Measurements from ENCODE around the gene SCAMP2.

SCAMP2 gene

DNA sequence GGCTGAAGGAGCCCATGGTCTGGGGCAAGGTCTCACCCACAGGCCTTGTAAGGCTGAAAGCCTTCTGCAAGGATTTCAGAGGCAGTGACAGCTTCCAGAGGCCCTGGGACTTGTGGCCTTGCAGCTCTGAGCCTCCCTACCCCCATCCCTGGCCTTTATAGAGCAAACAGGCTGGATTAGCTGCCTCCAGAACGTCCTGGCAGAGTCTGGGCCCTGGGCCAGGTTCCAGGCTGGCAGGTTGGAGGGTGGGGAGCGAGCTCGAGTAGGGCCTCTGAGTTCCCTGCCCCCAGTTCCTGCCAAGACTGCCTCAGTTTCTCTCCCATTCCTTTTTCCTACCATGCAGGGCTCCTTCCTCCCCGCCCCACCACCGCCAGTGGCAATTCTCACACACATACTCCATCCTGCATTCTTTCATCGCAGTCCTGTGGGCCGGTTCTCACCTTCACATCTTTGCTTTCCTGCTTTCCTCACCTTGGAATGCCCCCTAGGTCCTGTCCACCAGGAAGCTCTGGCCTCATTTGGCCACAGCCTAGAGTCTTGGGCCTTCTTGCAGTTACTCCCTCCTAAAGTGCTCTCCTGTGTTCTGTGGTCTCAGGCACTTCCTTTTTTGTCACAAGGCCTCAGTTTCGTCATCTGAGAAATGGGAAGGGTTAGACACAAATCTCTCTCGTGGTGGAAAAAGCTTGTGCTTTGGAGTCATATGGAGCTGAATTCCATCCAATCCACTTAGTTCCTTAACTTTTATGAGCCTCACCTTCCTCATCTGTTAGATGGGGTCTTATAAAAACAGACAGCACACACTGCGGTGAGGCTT is 57.8 kb downstream of the SCAMP2 start:
- TF ChIP-seq MYC (IDR thresholded peaks at IDR 0.05; ENCODE audit: low read depth, low read length) (no peak), POLR2A (IDR thresholded peaks at IDR 0.05; ENCODE audit: extremely low read depth, insufficient read length) (no peak)
- TF ChIP-seq, protein P1, sequence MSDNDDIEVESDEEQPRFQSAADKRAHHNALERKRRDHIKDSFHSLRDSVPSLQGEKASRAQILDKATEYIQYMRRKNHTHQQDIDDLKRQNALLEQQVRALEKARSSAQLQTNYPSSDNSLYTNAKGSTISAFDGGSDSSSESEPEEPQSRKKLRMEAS (IDR thresholded peaks at IDR 0.05; ENCODE audit: low read depth, low read length), result no peak
- TF ChIP-seq, protein P2, sequence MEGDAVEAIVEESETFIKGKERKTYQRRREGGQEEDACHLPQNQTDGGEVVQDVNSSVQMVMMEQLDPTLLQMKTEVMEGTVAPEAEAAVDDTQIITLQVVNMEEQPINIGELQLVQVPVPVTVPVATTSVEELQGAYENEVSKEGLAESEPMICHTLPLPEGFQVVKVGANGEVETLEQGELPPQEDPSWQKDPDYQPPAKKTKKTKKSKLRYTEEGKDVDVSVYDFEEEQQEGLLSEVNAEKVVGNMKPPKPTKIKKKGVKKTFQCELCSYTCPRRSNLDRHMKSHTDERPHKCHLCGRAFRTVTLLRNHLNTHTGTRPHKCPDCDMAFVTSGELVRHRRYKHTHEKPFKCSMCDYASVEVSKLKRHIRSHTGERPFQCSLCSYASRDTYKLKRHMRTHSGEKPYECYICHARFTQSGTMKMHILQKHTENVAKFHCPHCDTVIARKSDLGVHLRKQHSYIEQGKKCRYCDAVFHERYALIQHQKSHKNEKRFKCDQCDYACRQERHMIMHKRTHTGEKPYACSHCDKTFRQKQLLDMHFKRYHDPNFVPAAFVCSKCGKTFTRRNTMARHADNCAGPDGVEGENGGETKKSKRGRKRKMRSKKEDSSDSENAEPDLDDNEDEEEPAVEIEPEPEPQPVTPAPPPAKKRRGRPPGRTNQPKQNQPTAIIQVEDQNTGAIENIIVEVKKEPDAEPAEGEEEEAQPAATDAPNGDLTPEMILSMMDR (IDR thresholded peaks at IDR 0.05; ENCODE audit: low read depth, low read length), result no peak
- DNase-seq (ENCODE audit: low read depth), result peak; percentile 47

DNA sequence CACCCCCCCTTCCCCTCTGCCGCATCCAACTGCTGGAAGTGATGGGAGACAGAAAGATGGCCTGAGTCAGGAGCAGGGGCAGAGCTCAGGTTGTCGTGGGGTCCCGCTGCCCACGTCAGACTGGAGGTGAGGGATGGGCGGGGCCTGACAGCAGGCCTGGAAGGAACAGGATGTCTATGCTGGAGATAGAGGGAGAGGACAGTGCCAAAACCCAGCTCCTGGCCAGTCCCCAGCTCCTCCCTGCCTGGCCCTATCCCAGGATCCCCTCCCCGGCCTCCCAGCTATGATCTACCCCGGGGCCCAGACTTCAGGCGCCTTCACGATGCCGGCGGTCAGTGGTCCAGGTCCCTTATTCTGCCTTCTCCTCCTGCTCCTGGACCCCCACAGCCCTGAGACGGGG is 60.6 kb downstream of the SCAMP2 start, which contains the start of gene LMAN1L:
TSS of gene LMAN1L (plus strand) at position 303 of the 400 bp plus-strand sequence. CDS start at position 323, 20 bp downstream.
- TF ChIP-seq, protein P2 (IDR thresholded peaks at IDR 0.05; ENCODE audit: low read depth, low read length), result no peak
- no peak for TF ChIP-seq POLR2A (IDR thresholded peaks at IDR 0.05; ENCODE audit: extremely low read depth, insufficient read length)
- TF ChIP-seq, protein P1 (IDR thresholded peaks at IDR 0.05; ENCODE audit: low read depth, low read length), result no peak
- TF ChIP-seq MYC (IDR thresholded peaks at IDR 0.05; ENCODE audit: low read depth, low read length), result no peak
- no peak for DNase-seq (ENCODE audit: low read depth)
- no peak within 1 kb of the TSS for H3K4me3 ChIP-seq (ENCODE audit: low read depth, low read length)

More for the DNA sequence above, 57.8 kb downstream of the SCAMP2 start:
- no peak overlapping the region for H3K4me3 ChIP-seq (ENCODE audit: low read depth, low read length)

DNA sequence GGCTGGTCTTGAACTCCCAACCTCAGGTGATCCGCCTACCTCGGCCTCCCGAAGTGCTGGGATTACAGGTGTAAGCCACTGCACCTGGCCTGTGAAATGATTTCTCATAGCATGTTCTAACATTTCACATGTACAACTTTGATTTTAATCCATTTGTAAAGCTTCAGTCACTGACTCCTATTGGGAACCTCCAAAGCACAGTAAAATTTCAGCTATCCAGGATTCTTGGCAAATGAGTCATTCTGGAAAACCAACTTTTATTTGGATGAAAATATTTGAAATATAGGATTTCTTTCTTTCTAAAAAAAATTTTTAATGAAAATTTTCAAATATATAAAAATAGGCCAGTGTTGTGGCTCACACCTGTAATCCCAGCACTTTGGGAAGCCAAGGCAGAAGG is 63.2 kb downstream of the SCAMP2 start:
- no peak for DNase-seq (ENCODE audit: low read depth)
- H3K4me3 ChIP-seq (ENCODE audit: low read depth, low read length), result no peak overlapping the region
- TF ChIP-seq, protein P1 (IDR thresholded peaks at IDR 0.05; ENCODE audit: low read depth, low read length), result no peak
- TF ChIP-seq MYC (IDR thresholded peaks at IDR 0.05; ENCODE audit: low read depth, low read length) (no peak), POLR2A (IDR thresholded peaks at IDR 0.05; ENCODE audit: extremely low read depth, insufficient read length) (no peak)
- TF ChIP-seq, protein P2 (IDR thresholded peaks at IDR 0.05; ENCODE audit: low read depth, low read length), result no peak

DNA sequence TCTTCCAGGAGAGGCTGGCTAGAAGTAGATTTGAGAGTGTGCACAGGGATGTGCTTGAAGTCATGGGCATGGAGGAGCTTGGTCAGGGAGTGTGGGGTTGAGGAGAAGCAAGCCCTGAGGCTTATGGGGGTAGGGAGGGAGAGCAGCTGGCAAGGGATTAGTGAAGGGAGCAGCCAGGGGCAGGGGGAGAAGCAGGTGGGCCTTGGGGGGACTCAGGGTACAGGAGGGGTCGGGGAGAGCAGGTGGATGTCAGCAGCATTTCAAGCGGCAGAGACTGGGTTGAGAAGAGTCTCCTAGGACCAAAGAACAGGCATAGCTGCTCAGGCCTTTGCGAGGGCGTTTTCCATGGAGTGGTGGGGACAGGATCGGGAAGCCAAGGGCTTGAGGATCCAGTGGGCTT is 63.9 kb downstream of the SCAMP2 start:
- no peak overlapping the region for H3K4me3 ChIP-seq (ENCODE audit: low read depth, low read length)
- no peak for DNase-seq (ENCODE audit: low read depth)
- no peak for TF ChIP-seq MYC (IDR thresholded peaks at IDR 0.05; ENCODE audit: low read depth, low read length)
- TF ChIP-seq POLR2A (IDR thresholded peaks at IDR 0.05; ENCODE audit: extremely low read depth, insufficient read length), result no peak
- TF ChIP-seq, protein P2 (IDR thresholded peaks at IDR 0.05; ENCODE audit: low read depth, low read length), result no peak
- TF ChIP-seq, protein P1 (IDR thresholded peaks at IDR 0.05; ENCODE audit: low read depth, low read length), result no peak

DNA sequence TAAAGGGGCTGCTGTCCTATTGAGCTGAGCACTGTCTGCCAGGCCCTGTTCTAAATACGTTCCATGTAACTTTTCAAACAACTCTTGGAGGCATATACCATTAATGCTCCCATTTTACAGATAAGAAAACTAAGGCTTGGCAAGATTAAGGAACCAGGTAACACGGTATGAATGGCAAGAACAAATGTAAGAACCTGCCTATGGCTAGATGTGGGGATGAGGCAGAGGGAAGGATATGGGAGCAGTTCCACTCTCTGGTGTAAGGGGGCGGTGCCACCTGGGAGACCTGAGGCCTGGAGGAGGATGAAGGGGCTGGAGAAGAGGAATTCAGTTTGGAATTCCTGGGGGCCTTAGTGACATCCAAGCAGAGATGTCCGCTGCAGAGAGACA is 64.3 kb downstream of the SCAMP2 start:
- H3K4me3 ChIP-seq (ENCODE audit: low read depth, low read length), result no peak overlapping the region
- DNase-seq (ENCODE audit: low read depth), result no peak
- TF ChIP-seq, protein P2 (IDR thresholded peaks at IDR 0.05; ENCODE audit: low read depth, low read length), result no peak
- TF ChIP-seq MYC (IDR thresholded peaks at IDR 0.05; ENCODE audit: low read depth, low read length) (no peak), POLR2A (IDR thresholded peaks at IDR 0.05; ENCODE audit: extremely low read depth, insufficient read length) (no peak)
- TF ChIP-seq, protein P1 (IDR thresholded peaks at IDR 0.05; ENCODE audit: low read depth, low read length), result no peak
